ENCODE measurements around the gene TMEM161A. TPM values are rescaled to one million over a fixed set of nuclear protein-coding genes. Genes with fewer than 3 reads are reported as not detected.

Gene TMEM161A
- polyA plus RNA-seq, 1 donor from 2014 or later = 19.5 TPM

DNA sequence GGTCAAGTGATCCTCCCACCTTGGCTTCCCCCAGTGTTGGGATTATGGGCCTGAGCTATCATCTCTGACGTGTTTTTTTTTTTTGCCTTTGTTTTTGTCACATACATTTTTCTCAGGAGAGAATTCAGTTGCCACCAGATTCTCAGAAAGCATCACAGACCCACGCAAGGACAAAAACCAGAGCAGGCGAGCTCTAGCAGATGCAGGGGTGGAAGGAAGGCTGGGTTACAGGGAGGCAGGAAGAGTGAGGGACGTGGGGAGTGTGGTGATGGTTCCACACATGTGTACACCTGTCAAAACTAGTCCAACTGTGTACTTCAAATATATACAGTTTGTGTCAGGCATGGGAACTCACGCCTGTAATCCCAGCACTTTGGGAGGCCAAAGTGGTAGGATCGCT lies 4.3 kb downstream of the TMEM161A start:
- Histone ChIP-seq H3F3A (ENCODE audit: insufficient read depth, low read length, poor library complexity, severe bottlenecking) (no peaks in the 10 kb centered on the region), H3K36me3 (ENCODE audit: insufficient read depth, low read length) (no peaks in the 10 kb centered on the region), H4K20me1 (ENCODE audit: insufficient read depth) (no peaks in the 10 kb centered on the region), H3K9ac (ENCODE audit: low read length) (no peak overlapping the region), H3K9me2 (ENCODE audit: insufficient read depth, low read length) (no peaks in the 10 kb centered on the region), H3K4me3 (ENCODE audit: low read length) (no peak overlapping the region), H3K27ac (ENCODE audit: low read length) (no peak overlapping the region), H3K79me2 (replicated peaks; ENCODE audit: insufficient read depth, low read length) (no peaks in the 10 kb centered on the region), H3K9me3 (ENCODE audit: low read length) (no peaks in the 10 kb centered on the region), H3K4me2 (ENCODE audit: low read length) (no peak overlapping the region), H2AFZ (ENCODE audit: low read depth, low read length) (no peak overlapping the region), H3K27me3 (ENCODE audit: insufficient read depth, low read depth, low read length) (no peaks in the 10 kb centered on the region)
- TF ChIP-seq, protein P1, sequence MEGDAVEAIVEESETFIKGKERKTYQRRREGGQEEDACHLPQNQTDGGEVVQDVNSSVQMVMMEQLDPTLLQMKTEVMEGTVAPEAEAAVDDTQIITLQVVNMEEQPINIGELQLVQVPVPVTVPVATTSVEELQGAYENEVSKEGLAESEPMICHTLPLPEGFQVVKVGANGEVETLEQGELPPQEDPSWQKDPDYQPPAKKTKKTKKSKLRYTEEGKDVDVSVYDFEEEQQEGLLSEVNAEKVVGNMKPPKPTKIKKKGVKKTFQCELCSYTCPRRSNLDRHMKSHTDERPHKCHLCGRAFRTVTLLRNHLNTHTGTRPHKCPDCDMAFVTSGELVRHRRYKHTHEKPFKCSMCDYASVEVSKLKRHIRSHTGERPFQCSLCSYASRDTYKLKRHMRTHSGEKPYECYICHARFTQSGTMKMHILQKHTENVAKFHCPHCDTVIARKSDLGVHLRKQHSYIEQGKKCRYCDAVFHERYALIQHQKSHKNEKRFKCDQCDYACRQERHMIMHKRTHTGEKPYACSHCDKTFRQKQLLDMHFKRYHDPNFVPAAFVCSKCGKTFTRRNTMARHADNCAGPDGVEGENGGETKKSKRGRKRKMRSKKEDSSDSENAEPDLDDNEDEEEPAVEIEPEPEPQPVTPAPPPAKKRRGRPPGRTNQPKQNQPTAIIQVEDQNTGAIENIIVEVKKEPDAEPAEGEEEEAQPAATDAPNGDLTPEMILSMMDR (IDR thresholded peaks at IDR 0.05; ENCODE audit: poor library complexity, severe bottlenecking) = no peak
- TF ChIP-seq EP300 (conservative IDR thresholded peaks at IDR 0.05; ENCODE audit: poor library complexity, severe bottlenecking) (no peak), SMC3 (conservative IDR thresholded peaks at IDR 0.05; ENCODE audit: poor library complexity) (no peak), POLR2AphosphoS5 (IDR thresholded peaks at IDR 0.05) (no peak), MXI1 (conservative IDR thresholded peaks at IDR 0.05; ENCODE audit: poor library complexity, severe bottlenecking) (no peak), RAD21 (conservative IDR thresholded peaks at IDR 0.05) (no peak), TAF1 (IDR thresholded peaks at IDR 0.05; ENCODE audit: low read depth) (no peak), EZH2 (IDR thresholded peaks at IDR 0.05; ENCODE audit: borderline replicate concordance, insufficient read depth, low read length, poor library complexity, severe bottlenecking) (no peak)
- TF ChIP-seq, protein P2, sequence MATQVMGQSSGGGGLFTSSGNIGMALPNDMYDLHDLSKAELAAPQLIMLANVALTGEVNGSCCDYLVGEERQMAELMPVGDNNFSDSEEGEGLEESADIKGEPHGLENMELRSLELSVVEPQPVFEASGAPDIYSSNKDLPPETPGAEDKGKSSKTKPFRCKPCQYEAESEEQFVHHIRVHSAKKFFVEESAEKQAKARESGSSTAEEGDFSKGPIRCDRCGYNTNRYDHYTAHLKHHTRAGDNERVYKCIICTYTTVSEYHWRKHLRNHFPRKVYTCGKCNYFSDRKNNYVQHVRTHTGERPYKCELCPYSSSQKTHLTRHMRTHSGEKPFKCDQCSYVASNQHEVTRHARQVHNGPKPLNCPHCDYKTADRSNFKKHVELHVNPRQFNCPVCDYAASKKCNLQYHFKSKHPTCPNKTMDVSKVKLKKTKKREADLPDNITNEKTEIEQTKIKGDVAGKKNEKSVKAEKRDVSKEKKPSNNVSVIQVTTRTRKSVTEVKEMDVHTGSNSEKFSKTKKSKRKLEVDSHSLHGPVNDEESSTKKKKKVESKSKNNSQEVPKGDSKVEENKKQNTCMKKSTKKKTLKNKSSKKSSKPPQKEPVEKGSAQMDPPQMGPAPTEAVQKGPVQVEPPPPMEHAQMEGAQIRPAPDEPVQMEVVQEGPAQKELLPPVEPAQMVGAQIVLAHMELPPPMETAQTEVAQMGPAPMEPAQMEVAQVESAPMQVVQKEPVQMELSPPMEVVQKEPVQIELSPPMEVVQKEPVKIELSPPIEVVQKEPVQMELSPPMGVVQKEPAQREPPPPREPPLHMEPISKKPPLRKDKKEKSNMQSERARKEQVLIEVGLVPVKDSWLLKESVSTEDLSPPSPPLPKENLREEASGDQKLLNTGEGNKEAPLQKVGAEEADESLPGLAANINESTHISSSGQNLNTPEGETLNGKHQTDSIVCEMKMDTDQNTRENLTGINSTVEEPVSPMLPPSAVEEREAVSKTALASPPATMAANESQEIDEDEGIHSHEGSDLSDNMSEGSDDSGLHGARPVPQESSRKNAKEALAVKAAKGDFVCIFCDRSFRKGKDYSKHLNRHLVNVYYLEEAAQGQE (IDR thresholded peaks at IDR 0.05; ENCODE audit: borderline replicate concordance) = no peak

DNA sequence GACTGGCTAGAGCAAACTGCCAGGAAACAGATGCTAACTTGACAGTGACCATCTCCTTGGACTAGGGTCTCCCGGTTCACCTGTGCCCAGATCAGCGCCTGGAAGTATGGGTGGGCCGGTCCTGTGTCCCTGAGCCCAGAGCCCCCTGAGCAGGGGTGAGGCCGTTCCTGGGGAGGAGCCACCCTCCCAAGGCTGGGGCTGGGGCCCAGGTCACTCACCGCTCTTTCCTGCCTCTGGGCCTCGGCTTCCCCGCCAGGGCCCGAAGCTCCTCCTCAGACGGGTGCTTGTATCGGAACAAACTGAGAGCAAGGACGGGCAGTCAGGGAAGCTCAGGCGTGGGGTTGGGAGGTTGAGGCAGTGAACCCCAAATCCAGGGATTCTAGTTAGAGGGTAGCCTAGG lies 5.4 kb downstream of the TMEM161A start:
- Histone ChIP-seq H3K9me3 (ENCODE audit: low read length) (no peaks in the 10 kb centered on the region), H3F3A (ENCODE audit: insufficient read depth, low read length, poor library complexity, severe bottlenecking) (no peaks in the 10 kb centered on the region), H3K4me2 (ENCODE audit: low read length) (no peak overlapping the region), H2AFZ (ENCODE audit: low read depth, low read length) (no peak overlapping the region), H3K79me2 (replicated peaks; ENCODE audit: insufficient read depth, low read length) (no peaks in the 10 kb centered on the region), H3K9me2 (ENCODE audit: insufficient read depth, low read length) (no peaks in the 10 kb centered on the region), H3K27me3 (ENCODE audit: insufficient read depth, low read depth, low read length) (no peaks in the 10 kb centered on the region), H3K9ac (ENCODE audit: low read length) (no peak overlapping the region), H3K4me3 (ENCODE audit: low read length) (no peak overlapping the region), H3K27ac (ENCODE audit: low read length) (no peak overlapping the region), H3K36me3 (ENCODE audit: insufficient read depth, low read length) (no peaks in the 10 kb centered on the region), H4K20me1 (ENCODE audit: insufficient read depth) (no peaks in the 10 kb centered on the region)
- no peak for TF ChIP-seq EZH2 (IDR thresholded peaks at IDR 0.05; ENCODE audit: borderline replicate concordance, insufficient read depth, low read length, poor library complexity, severe bottlenecking)
- TF ChIP-seq, protein P2 (IDR thresholded peaks at IDR 0.05; ENCODE audit: borderline replicate concordance) = no peak
- TF ChIP-seq MXI1 (conservative IDR thresholded peaks at IDR 0.05; ENCODE audit: poor library complexity, severe bottlenecking) = no peak
- TF ChIP-seq RAD21 (conservative IDR thresholded peaks at IDR 0.05) = no peak
- no peak for TF ChIP-seq EP300 (conservative IDR thresholded peaks at IDR 0.05; ENCODE audit: poor library complexity, severe bottlenecking)
- TF ChIP-seq SMC3 (conservative IDR thresholded peaks at IDR 0.05; ENCODE audit: poor library complexity) = no peak
- TF ChIP-seq POLR2AphosphoS5 (IDR thresholded peaks at IDR 0.05) = no peak
- no peak for TF ChIP-seq TAF1 (IDR thresholded peaks at IDR 0.05; ENCODE audit: low read depth)
- TF ChIP-seq, protein P1 (IDR thresholded peaks at IDR 0.05; ENCODE audit: poor library complexity, severe bottlenecking) = no peak

All from neural cell (in vitro differentiated cells).